NT2/D1 (cell line): ENCODE measurements around the gene RPS6KA2.

ENCODE experiments used
- SUZ12 ChIP-seq: IDR thresholded peaks from 2 replicates; pipeline ENCODE4 v1.6.1; 2011; ENCODE audit not compliant: insufficient read length, insufficient read depth; ENCODE audit errors: extremely low read depth
- YY1 ChIP-seq: IDR thresholded peaks from 2 replicates; pipeline ENCODE4 v1.6.1; 2011; ENCODE audit not compliant: insufficient read length, insufficient read depth
- ZNF274 ChIP-seq: IDR thresholded peaks from 2 replicates; pipeline ENCODE4 v1.6.1; 2011; ENCODE audit warnings: mild to moderate bottlenecking, low read depth, low read length

DNA sequence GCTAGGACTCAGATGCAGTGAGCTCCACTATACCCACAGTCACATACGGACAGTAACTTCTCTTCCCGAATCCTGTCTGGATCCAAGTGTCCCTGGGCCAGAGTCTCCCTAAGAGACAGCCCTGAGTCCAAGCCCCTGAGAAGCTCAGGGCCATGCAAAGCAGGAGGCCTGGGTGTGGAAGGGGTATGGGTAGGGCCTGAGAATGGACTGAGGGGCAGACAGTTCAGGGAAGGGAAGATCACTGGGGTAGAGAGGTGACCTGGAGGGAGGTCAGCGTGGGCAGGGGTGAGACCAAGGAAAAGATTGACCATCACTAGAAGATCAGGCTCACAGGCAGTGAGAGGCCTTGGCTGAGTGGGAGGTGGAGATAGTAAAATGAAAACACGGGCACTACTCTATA lies 8.8 kb downstream of the RPS6KA2 start:
- TF ChIP-seq YY1 (no peak), SUZ12 (no peak), ZNF274 (no peak)
